HG02852 (cell line): Measurements from ENCODE around the gene SPSB2.
"Not testable (repeated sequence)": the region's sequence is repeated elsewhere in the genome, so short reads cannot be mapped to it uniquely, and the experiment has no call there.

Source experiments
- ATAC-seq: cut with Tn5 transposase; IDR thresholded peaks from one replicate; pipeline ENCODE4 v1.9.1; 2021; ENCODE audit warnings: mild to moderate bottlenecking, moderate library complexity; ENCODE audit not compliant: unreplicated experiment

The SPSB2 gene

DNA sequence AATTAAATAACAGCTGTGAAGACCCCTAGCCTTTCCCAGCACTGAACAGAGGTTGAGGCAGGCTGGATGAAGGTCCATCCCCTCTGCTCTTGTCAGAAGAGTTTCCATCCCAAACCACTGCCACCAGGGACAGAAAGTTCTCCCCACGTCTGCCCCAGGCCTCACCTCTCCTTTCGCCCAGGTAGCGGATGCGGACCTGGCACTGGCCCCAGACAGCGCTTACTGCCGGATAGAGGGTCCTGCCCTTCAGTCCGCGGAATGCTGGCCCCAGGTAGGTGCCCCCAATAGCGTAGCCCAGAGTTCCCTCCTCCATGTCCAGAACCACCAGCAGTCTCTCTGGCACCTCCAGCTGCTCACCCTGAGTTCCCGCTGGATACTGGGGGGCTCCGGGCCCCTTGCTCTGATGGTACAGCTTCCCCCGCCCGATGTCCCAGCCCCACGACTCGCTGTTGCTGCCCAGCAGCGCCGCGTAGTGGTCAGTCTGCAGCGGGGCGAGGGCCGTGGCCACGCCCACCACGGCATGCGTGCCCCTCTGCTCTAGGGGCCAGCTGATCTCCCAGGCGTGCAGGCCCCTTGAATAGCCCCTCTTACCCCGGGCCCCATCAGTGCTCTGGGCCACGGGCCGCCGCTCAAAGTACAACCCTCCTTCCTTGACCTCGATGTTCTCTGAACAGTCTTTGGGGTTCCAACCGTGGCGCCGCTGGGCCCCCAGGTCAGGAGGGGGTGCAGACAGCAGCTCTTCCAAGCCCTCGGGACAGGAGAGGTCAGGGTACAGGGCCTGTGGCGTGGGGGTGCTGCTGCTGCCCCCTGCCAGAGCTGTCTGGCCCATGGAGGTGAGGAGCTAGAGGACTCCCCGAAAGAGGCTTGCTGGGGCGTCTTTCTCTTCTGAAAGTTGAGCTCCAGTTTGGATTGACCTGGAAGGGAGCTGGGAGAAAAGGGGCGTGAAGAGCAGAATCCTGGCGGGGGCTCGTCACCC is 742 bp downstream of the SPSB2 start:
- no peak for ATAC-seq

- no peak for ATAC-seq
Observed at GRCh38 chr12:6871052-6871957, 1.8 kb downstream of the SPSB2 start.

GRCh38 chr12:6870304-6870703 is 2.8 kb downstream of the SPSB2 start:
- not testable (repeated sequence) for ATAC-seq

GRCh38 chr12:6869049-6870021 is 3.8 kb downstream of the SPSB2 start:
- ATAC-seq, result no peak

DNA sequence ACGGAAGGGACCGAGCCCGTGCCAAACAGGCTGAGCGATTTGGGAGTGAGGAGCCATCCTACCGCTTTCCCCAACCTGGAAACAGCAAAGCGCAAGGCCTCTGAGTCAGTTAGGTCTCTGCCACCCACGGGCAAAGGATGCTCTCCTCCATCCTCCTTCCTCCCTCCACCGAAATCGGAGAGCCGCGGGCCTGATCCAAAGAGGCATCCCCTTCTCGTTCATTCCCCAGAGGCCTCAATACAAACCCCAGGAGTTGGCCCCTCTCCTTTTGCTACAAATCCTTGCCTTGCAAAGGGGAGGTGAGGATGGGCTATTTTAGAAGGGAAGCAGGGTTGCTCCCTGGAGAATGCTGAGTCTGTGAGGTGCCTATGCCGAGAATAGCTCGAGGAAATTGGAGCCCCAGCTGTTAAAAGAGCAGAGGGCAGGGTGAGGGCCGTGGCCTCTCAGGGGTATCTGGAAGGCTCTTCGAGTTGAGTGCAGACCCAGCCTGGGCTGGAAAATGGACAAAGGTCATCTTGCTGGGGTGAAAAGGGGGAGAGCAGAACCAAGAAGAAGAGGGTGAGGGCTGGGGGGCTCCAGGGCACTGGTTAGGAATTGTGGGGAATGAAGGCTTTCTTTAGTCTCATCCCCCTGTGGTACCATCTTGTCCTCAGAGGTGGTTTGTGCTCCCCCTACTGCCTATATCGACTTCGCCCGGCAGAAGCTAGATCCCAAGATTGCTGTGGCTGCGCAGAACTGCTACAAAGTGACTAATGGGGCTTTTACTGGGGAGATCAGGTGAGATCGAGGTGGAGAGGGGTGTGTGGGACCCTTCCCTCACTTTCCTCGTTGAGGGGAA is 4.7 kb downstream of the SPSB2 start:
- ATAC-seq, result no peak

- peak; percentile 68 for ATAC-seq
Observed at GRCh38 chr12:6867413-6868210, 5.5 kb downstream of the SPSB2 start, which contains the start of gene TPI1. TSS of gene TPI1 (plus strand) at chr12:6867531. CDS start at chr12:6867567, 36 bp downstream.

DNA sequence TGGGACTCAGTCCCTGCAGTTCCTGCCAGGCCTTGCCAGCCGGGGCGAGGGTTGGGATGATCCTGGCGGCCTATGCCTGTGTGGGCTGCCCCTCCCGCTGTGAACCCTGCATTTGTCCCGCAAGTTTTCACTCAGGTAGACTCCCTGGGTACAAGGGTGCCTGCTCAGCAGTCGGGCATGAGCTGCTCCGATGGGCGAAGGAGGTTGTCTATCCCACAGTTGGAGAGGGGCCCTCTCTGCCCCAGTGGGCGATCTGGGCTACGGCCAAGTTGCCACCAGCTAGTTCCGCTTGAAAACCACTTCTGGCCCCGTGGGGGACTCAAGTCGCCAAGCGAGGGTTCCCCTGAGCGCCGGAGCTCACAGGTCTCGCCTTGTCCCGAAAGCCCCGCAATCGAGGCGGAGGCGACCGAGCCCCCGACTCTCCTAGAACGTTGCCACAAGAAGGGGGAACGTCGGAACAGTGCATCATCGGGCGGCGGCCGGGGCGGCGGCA is 6.1 kb downstream of the SPSB2 start:
- peak; percentile 14 for ATAC-seq

DNA sequence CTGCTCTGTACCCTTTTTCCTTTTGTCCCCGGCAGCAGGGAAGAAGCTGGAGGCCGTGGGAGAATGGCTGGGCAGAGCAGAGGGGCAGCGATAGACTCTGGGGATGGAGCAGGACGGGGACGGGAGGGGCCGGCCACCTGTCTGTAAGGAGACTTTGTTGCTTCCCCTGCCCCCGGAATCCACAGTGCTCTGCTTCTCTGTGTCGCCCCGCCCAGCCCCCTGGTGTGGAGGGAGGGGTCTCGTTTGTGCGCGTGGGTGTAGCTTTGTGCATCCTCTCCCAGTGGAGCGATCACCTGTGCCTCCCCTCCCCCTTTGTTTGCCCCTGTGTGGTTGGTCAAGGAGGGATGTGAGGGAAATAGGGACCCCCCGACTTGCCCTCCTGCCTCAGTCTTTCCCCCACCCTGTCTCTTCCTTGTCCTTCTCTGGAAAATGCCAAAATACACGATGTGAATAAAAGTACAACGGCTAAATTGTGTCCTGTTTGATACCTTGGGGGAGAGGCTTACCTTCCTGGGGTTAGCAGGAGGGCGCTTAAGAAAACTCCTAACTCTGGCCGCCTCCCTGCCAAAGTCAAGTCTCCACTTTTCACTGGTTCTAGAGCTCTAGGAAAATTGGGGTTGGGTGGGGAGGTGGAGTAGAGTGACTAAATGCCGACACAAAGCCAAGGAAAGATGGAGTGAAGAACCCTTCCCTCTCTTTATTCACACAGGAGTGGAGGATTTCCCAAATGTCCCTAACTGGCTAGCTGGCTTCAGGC is 6.8 kb downstream of the SPSB2 start:
- no peak for ATAC-seq

DNA sequence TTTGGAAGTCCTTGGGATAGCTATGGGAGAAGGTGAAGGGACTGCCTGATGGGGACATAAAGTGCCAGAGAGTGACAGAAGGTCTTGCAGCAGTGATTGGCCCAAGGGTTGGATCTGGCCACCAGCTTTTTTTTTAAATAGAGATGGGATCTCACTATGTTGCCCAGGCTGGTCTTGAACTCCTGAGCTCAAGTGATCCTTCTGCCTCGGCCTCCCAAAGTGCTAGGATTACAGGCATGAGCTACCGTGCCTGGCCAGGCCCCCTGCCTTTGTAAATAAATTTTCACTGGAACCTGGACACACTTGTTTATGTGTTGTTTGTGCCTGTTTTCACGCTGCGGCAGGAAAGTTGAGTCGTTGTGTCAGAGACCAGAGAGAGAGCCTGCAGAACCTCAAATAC is 7.8 kb downstream of the SPSB2 start:
- not testable (repeated sequence) for ATAC-seq

DNA sequence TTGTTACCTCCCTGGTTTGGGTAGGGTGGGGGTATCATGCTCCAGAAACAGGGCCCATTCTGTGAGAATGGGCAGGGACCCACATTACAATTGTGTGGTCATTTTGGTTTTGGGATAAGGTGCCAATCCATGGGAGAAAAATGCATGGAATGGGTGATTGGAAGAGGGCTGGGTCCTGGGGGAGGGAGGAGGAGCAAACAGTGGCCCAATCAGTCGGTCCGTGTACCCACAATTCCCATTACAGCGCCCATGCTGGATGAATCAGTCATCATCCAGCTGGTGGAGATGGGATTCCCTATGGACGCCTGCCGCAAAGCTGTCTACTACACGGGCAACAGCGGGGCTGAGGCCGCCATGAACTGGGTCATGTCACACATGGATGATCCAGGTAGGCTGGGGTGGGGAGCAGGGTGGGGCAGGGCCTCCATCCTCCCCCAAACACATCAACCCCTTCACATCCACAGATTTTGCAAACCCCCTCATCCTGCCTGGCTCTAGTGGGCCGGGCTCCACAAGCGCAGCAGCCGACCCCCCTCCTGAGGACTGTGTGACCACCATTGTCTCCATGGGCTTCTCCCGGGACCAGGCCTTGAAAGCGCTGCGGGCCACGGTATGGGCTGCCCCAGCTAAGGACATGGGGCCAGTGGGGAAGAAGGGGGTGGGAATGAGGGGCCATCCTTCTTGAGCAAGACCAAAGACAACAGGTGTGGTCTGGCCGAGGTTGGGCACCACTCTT is 9.3 kb downstream of the SPSB2 start:
- no peak for ATAC-seq

- no peak for ATAC-seq
Observed at GRCh38 chr12:6863033-6863432, 10.1 kb downstream of the SPSB2 start.

DNA sequence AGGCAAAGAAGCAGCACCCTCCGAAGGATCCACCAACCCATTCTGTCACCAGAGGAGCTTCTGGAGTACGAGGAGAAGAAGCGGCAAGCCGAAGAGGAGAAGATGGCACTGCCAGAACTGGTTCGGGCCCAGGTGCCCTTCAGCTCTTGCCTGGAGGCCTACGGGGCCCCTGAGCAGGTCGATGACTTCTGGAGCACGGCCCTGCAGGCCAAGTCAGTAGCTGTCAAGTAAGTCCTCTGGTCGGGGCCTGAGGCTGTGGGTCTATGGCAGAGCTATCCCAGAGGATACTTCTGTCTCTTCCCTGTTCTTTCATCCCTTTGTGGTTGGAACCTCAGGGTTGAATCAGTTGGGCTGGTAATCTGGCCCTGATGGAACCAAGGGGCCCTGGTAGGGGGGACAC is 11.7 kb downstream of the SPSB2 start:
- no peak for ATAC-seq

DNA sequence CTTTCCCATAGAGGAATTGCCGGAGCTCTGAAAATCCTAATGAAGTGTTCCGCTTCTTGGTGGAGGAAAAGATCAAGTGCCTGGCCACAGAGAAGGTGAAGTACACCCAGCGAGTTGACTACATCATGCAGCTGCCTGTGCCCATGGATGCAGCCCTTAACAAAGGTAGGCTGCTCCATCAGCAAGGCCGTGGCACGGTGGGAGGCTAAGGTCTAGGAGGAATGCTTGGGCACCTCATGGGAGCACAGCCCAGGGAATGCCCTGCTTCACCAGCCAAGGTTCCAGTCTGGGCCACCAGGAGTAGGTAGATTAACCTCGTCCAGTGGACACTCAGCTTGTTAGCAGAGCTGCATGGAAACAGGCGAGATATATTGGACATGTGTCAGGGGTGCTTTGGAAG is 12.2 kb downstream of the SPSB2 start:
- no peak for ATAC-seq

DNA sequence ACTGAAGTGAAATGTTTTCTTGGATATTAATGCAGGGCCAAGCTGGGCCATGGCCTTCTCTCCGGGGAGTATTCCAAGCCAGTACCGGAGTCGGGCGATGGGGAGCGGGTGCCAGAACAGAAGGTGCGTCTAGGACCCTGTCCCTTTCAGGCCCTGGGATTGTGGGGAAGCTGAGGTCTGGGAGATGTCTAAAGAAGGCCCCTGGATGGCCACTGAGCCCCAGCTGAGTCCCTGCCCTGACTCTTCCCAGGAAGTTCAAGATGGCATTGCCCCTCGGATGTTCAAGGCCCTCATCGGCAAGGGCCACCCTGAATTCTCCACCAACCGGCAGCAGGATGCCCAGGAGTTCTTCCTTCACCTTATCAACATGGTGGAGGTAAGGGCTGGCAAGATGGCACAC is 13.0 kb downstream of the SPSB2 start:
- ATAC-seq, result no peak

- no peak for ATAC-seq
Observed at GRCh38 chr12:6858799-6859198, 14.3 kb downstream of the SPSB2 start.

DNA sequence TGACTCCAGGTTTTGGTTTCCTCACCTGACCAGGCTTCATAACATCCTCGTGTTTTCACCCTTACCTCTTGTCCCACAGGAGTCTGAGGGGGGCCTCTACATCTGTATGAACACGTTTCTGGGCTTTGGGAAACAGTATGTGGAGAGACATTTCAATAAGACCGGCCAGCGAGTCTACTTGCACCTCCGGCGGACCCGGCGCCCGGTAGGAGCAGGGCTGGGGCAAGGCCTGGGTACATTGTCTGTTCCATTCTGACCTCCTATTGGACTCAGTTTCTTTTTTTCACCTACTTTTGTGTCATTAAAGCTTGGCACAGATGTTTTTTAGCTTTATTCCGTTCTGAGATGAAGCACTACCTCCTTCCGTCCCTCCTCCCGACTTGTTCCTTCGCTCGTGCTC is 17.8 kb downstream of the SPSB2 start:
- ATAC-seq, result no peak

GRCh38 chr12:6854036-6854435 is 19.1 kb downstream of the SPSB2 start:
- ATAC-seq, result no peak
